ENCODE results near the gene TMEM119.

The TMEM119 gene

DNA sequence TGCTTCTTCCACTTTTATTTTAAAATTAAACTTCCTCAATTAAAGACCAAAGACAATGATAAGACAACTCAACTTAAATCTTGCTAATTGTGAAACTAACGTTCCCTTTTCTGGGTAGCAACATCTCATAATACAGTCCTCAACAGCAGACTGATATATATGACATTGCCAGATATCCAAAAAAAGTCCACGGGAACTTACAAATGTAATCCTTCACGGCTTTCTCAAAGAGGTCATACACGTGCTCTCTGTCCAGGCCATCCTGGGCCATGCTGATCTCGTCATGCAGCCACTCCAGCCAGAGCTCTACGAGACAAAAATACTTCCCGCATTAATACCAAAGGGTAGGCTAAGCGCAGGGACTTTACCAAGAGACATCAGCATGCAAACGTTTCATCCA, 50.2 kb downstream of the TMEM119 start:
- DNase-seq (ENCODE audit: low read depth), result no peak
- H3K4me3 ChIP-seq (ENCODE audit: low read length), result no peak overlapping the region
- TF ChIP-seq, protein P1, sequence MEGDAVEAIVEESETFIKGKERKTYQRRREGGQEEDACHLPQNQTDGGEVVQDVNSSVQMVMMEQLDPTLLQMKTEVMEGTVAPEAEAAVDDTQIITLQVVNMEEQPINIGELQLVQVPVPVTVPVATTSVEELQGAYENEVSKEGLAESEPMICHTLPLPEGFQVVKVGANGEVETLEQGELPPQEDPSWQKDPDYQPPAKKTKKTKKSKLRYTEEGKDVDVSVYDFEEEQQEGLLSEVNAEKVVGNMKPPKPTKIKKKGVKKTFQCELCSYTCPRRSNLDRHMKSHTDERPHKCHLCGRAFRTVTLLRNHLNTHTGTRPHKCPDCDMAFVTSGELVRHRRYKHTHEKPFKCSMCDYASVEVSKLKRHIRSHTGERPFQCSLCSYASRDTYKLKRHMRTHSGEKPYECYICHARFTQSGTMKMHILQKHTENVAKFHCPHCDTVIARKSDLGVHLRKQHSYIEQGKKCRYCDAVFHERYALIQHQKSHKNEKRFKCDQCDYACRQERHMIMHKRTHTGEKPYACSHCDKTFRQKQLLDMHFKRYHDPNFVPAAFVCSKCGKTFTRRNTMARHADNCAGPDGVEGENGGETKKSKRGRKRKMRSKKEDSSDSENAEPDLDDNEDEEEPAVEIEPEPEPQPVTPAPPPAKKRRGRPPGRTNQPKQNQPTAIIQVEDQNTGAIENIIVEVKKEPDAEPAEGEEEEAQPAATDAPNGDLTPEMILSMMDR (conservative IDR thresholded peaks at IDR 0.05; ENCODE audit: low read length), result no peak

DNA sequence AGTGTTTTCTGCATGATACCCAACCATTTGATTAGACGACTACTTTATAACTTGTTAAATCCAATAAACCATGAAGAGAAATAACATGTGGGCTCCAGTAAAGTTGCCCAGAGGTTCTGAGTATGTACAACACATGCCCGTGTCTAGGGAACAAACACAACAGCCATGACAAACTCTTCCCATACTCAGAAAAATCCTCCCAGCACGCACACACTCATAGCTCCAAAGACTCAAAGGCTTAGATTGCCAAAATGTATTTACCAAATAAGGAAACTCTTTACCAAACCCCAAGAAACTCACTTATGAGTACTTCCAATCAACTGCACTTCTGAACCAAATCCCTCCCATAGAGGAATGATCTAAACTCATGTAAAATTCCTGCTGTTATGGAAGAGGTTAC, 54.2 kb downstream of the TMEM119 start:
- TF ChIP-seq, protein P1 (conservative IDR thresholded peaks at IDR 0.05; ENCODE audit: low read length), result no peak
- H3K4me3 ChIP-seq (ENCODE audit: low read length), result no peak overlapping the region
- DNase-seq (ENCODE audit: low read depth), result peak; percentile 68

DNA sequence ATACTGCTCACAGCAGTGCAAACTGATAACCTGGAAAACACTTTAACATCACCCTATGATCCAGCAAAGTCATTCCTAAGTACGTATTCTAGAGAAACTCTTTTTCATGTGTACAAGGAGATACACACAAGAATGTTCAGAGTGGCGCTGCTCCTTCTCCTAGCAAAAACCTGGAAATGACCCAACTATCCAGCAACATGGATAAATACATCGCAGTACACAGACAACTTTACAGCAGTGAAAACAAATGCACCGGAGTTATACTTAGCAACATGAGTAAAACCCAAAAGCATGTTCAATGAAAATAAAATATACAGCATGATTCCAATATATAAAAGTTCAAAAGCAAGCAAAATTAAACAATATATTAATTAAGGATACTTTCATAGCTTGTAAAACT, 55.6 kb downstream of the TMEM119 start:
- TF ChIP-seq, protein P1 (conservative IDR thresholded peaks at IDR 0.05; ENCODE audit: low read length), result no peak
- peak; percentile 25 for DNase-seq (ENCODE audit: low read depth)
- no peak overlapping the region for H3K4me3 ChIP-seq (ENCODE audit: low read length)

All from AG10803 (cell line).